GM19372 (cell line): Measurements from ENCODE around the gene SERPINB1.

Experiments
- ATAC-seq: cut with Tn5 transposase; IDR thresholded peaks from one replicate; pipeline ENCODE4 v1.9.1; 2021; ENCODE audit warnings: mild to moderate bottlenecking, low read depth, moderate library complexity; ENCODE audit not compliant: unreplicated experiment

SERPINB1 gene

GRCh38 chr6:2796861-2797260 lies 44.8 kb downstream of the SERPINB1 start:
- no peak for ATAC-seq

- no peak for ATAC-seq
These were observed 45.7 kb downstream of the SERPINB1 start for GRCh38 chr6:2795956-2796355.

- no peak for ATAC-seq
These were observed 46.5 kb downstream of the SERPINB1 start for GRCh38 chr6:2795162-2795561.

DNA sequence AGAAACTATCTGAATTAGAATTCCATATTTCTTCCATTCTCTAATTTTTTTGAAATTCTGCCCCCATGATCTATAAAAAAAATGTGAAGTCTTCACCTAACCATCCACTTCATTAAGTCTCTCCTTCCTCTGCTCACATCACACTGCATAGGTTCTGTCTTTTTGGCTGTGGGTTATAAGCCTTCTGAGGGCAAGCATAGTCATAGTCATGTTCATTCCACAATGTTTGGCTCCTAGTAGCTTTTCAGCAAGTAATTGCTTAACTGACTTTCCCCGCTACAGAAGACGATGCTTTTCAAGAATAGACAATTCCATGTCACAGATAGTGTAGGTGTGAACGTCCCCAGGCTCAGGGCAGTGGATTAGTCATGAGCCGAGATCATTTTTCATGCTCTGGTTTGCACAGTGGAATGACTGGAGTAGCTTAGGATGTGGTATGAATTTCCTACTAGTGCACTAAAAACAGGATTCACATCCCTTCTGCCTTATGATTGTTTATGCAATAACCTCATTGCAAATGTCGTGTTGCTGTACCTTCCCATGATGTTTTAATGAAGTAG lies 47.4 kb downstream of the SERPINB1 start:
- ATAC-seq: no peak

DNA sequence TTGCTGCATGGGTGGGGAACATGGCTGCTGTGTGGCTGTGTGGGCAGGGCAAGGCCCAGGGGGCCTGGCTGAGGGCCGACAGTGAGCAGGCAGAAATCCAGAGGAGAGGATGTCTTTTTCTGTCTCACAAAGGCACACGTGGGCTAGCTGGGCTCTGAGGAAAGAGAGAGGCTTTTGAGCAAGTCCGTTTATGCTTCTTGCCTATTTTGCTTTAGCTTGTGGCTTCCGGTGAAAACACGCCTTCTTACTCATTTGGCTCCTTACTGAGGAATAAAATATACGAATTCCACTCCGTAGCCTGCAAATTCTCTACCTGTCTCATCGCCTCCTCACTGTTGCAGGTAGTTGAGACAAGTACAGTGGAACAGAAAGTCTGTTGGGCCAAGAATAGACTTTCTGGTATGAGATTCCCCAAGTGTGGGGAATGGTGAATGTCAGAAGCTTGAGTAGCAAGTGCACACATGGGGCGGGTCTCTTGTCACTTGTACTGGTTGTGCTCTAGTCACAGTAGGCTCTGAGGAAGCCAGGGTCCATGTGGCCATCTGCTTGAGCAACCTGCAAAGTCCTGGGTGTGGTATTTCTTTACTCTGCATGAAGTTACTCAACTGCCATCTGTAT lies 48.0 kb downstream of the SERPINB1 start:
- ATAC-seq: no peak

- no peak for ATAC-seq
These were observed 49.1 kb downstream of the SERPINB1 start for GRCh38 chr6:2792330-2793110.

- ATAC-seq: no peak
These were observed 50.2 kb downstream of the SERPINB1 start for GRCh38 chr6:2791450-2791974.

DNA sequence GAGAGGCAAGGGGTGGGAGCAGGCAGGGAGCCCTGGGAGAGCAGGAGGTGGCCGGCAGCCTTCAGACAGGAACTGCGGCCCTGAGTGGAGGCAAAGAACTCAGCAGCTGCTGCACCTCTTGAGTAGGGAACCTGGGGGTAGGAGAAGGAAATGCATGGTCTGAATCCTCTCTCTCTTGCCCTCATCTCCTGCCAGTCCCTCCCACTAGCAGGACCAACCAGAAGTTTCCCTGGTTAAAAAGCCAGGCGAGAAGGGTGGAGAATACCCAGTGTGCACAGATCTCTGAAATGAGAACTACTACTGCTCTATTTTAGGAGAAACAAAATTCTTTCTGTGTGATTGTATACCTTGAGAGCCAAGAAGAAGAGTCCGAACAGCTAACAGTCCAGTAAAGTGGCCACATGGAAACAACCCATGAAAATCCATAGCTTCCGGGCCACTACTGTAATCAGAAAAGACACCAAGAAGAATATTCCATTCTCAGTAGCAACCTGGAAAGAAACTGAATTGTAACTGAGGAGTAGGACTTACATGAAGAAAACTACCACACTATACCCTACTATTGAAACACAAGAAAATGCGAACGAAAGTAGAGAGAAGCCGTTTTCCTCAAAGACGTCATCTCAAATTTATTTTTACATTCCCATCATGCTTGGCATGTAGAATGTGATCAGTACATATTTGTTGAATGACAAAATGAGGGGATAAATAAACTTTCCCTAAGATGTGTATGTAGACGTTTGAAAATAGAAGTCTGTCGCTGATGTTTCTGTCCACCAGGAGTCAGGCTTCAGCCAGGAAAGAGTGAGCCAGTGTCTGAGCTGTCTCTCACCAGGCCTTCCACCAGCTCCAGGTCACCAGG lies 50.8 kb downstream of the SERPINB1 start:
- no peak for ATAC-seq

- no peak for ATAC-seq
These were observed 55.4 kb downstream of the SERPINB1 start for GRCh38 chr6:2786269-2786668.

- no peak for ATAC-seq
These were observed 56.7 kb downstream of the SERPINB1 start for GRCh38 chr6:2784930-2785329.

DNA sequence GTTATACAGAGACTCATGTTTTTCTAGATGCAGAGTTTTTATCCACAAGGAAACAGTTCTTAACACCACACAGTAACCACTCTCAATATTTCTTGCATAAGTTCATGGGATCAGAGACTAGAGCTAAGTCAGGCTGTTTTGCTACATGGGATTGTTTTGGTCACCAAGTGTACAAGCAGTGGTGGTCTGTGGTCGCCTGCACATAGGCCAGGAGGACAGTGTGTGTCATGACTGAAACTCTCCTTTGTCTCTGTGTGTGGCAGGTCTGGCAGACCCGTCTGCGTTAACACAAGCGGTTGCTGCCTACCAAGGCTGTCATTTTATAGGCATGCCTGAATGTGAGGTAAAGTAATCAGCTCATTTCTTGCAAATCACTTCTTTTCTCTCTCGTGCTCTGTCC lies 57.6 kb downstream of the SERPINB1 start:
- no peak for ATAC-seq

DNA sequence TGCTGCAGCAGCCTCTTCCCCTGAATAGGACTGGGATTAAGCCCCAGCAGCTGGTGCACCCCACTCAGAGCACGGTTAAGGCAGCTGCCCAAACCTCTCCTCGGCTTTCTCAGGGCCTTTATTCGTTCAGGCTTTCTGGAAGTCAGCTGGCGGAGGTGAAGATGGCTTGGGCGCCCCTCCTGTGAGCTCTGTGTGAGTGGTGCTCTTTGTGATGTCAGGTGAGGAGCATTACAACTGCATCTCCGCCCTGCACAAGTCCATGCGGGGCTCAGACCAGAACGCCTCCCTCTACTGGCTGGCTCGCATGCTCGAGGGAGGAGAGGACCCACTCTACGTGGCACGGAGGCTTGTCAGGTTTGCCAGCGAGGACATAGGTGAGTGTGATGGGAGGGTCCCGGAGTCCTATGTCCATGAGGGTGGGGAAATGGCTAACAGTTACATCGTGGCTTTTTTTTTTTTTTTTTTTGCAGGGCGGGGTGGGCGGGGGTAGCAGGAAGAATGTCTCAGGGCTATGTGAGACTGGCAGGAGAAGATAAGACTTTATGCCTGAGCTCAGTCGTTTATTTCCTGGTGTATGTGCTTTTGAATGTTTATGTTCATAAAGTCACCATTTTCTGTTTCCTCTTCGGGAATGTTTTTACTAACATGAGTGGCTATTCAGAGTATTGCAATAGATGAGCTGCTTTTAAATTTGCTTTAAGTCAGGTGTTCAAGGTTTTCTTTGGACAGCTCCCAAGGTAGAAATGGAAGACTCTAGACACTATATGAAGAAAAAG lies 58.3 kb downstream of the SERPINB1 start:
- ATAC-seq: no peak

DNA sequence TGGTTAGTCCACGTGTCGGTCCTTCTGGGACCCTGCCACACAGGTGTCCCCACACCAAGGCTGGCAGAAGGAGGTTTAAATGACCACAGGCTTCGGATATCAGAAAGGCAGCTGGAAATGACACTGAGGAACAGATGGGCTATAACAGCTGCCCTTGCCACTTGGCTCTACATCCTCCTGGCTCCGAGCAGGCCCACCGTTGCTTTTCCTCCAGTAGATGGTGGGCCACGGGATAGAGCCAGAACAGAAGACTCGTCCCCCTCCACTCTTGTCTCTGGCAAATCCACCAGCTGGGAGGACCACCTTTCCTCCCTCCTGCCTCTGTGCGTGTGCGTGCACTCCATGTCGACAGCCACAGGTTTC lies 58.9 kb downstream of the SERPINB1 start:
- no peak for ATAC-seq

DNA sequence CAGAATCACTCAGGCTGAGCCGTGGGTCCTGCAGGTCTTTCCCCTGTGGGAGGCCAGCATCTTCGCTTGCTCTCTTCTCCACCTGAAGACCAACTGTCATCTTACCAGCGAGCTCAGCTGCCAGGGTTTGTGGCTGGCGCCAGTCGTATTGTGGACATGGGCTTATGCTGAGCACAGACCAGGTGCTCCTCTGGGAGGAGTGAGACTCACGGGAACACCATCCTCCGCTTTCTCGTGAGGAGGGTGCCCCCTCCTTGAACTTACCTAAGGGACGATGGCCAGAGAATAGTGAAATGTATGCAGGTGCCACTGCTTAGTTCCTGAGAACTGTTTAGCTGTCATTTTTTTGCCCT lies 59.3 kb downstream of the SERPINB1 start:
- no peak for ATAC-seq
